Stomach (tissue), 4 donors: ENCODE measurements around the gene COL5A1.

Source experiments
- EP300 ChIP-seq: sonication (generic); formaldehyde crosslinking; IDR thresholded peaks from one replicate; pipeline ENCODE4 v1.6.1; 2017; ENCODE audit warnings: antibody characterized with exemption
- POLR2A ChIP-seq, 4 donors: fragments of 450-650 bp; IDR thresholded peaks; one replicate each; pipeline ENCODE4 v1.6.1; 2016; ENCODE audit warnings: antibody characterized with exemption in 4 of 4, control low read depth in 2 of 4, mild to moderate bottlenecking in 1 of 4, moderate library complexity in 1 of 4
- POLR2AphosphoS5 ChIP-seq, 3 donors: sonication (generic); formaldehyde crosslinking; IDR thresholded peaks; one replicate each; pipeline ENCODE4 v1.6.1; 2016; ENCODE audit warnings: antibody characterized with exemption in 3 of 3
- TF ChIP-seq, protein P1 (sequence below), 7 experiments: fragments of 450-650 bp in 4 of 7; fragments of 200-600 bp in 3 of 7; sonication (generic) in 3 of 7; IDR thresholded peaks; one replicate each; pipeline ENCODE4 v1.5.1; 2016 to 2019; ENCODE audit warnings: antibody characterized with exemption in 7 of 7, control low read depth in 2 of 7, mild to moderate bottlenecking in 1 of 7

DNA sequence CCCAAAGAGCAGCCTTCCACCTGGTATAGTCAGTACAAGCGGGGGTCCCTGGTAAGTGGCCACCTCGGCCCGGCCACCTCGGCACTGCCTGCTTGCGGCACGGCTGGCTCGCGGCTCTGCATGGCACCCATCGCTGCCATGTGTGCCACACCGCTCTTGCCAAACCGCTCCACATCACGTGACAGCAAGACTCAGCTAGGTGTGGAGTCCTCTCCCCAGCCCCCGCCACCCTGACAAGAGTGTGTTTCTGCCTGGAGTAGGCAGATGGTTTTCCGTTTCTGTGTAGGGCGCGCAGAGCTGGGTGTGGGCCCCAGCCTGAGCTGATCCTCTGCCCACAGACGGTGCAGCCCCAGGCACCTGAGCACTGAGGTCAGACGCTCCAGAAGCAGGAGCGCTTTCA is 188.5 kb downstream of the COL5A1 start:
- TF ChIP-seq, protein P1, sequence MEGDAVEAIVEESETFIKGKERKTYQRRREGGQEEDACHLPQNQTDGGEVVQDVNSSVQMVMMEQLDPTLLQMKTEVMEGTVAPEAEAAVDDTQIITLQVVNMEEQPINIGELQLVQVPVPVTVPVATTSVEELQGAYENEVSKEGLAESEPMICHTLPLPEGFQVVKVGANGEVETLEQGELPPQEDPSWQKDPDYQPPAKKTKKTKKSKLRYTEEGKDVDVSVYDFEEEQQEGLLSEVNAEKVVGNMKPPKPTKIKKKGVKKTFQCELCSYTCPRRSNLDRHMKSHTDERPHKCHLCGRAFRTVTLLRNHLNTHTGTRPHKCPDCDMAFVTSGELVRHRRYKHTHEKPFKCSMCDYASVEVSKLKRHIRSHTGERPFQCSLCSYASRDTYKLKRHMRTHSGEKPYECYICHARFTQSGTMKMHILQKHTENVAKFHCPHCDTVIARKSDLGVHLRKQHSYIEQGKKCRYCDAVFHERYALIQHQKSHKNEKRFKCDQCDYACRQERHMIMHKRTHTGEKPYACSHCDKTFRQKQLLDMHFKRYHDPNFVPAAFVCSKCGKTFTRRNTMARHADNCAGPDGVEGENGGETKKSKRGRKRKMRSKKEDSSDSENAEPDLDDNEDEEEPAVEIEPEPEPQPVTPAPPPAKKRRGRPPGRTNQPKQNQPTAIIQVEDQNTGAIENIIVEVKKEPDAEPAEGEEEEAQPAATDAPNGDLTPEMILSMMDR (IDR thresholded peaks at IDR 0.05), result no peak
- TF ChIP-seq POLR2AphosphoS5 (IDR thresholded peaks at IDR 0.05) (no peak), POLR2A (IDR thresholded peaks at IDR 0.05) (no peak), EP300 (no peak)
